Sigmoid colon (tissue), 7 donors: Measurements from ENCODE around the gene BCAS4. TPM values are rescaled to one million over a fixed set of nuclear protein-coding genes. Genes with fewer than 3 reads are reported as not detected.

Experiments
- DNase-seq: peaks from one replicate; pipeline ENCODE4 v3.0.0-alpha.2; 2019
- H3K27ac ChIP-seq, 4 donors: fragments of 200-600 bp; sonication (generic); one replicate each; pipeline ENCODE4 v1.5.1; 2016 to 2019; ENCODE audit warnings: mild to moderate bottlenecking in 1 of 4
- H3K27me3 ChIP-seq, 3 donors: fragments of 200-600 bp; sonication (generic); one replicate each; pipeline ENCODE4 v1.5.1; 2019; ENCODE audit warnings: mild to moderate bottlenecking in 1 of 3
- H3K36me3 ChIP-seq, 4 donors: fragments of 200-600 bp; sonication (generic); one replicate each; pipeline ENCODE4 v1.5.1; 2016 to 2019
- H3K4me1 ChIP-seq, 4 donors: fragments of 200-600 bp; sonication (generic); one replicate each; pipeline ENCODE4 v1.5.1; 2017 to 2019
- H3K4me3 ChIP-seq, 4 donors: fragments of 200-600 bp; sonication (generic); one replicate each; pipeline ENCODE4 v1.5.1; 2017 to 2019; ENCODE audit warnings: mild to moderate bottlenecking in 2 of 4, moderate library complexity in 1 of 4
- H3K9me3 ChIP-seq, 4 donors: fragments of 200-600 bp in 3 of 4; sonication (generic) in 3 of 4; one replicate each; pipeline versions ENCODE4 v1.5.1 to v1.6.1; 2013 to 2019
- EP300 ChIP-seq, 4 donors: sonication (generic); formaldehyde crosslinking; IDR thresholded peaks; one replicate each; pipeline ENCODE4 v1.6.1; 2017; ENCODE audit warnings: antibody characterized with exemption in 4 of 4
- POLR2A ChIP-seq, 2 donors: fragments of 450-650 bp; IDR thresholded peaks; one replicate each; pipeline ENCODE4 v1.6.1; 2016; ENCODE audit warnings: antibody characterized with exemption in 2 of 2, mild to moderate bottlenecking in 2 of 2, moderate library complexity in 2 of 2
- POLR2AphosphoS5 ChIP-seq, 4 donors: sonication (generic); formaldehyde crosslinking; IDR thresholded peaks; one replicate each; pipeline ENCODE4 v1.6.1; 2017; ENCODE audit warnings: antibody characterized with exemption in 4 of 4
- WGBS, 2 donors: extraction: QIAGEN DNeasy Blood & Tissue Kit; methylation state at CpG; one replicate each; pipeline ENCODE4 v1.1.7; 2013; 5-methylcytosine and 5-hydroxymethylcytosine counted together
- intact Hi-C: fragments of 100-400 bp; cut with DNase I; formaldehyde crosslinking; loops from one replicate; pipeline ENCODE4 v1.15.1; 2023
- polyA plus RNA-seq, 3 donors: library from polyadenylated mRNA; stranded (reverse); fragments of 200-250 nt; gene quantifications; one replicate each; pipeline ENCODE4 v1.2.3, GENCODE V29; 2013
- total RNA-seq, 4 donors: library from RNA; depleted of rRNA; stranded (reverse); fragments of >200 nt; gene quantifications; one replicate each; pipeline ENCODE4 v1.1.0, GENCODE V29; 2016
- TF ChIP-seq, protein P1 (sequence below), 4 experiments: fragments of 450-650 bp in 3 of 4; fragments of 200-600 bp in 1 of 4; IDR thresholded peaks; one replicate each; pipeline ENCODE4 v1.5.1; 2016 to 2019; ENCODE audit warnings: antibody characterized with exemption in 4 of 4, mild to moderate bottlenecking in 3 of 4, moderate library complexity in 2 of 4
- donor health status: healthy with polysubstance abuse.
- donor health status: Bipolar disorder and iron deficiency.
- donor health status: healthy.

BCAS4 gene
- total and polyA plus RNA-seq, 7 donors: 0.46 to 10.1 (median 3.5) TPM

DNA sequence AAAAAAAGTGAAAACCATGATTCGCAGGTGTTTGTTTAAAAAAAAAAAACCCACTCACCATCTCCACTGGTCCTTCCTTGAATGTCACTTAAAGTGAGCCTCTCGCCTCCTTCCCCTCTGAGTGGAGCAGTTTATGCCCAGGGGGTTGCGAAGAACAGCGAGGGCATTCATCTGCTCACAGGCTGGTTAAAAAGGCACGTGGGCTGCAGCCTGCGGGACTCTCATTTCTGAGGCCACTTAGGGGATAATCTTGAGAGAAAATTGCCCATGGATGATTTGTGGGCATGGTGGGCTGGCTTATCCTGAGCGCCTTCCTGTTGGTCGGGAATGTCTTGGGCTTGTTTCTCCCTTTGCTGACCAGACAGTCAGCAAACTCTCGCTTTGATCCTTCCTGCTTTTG, 18.9 kb downstream of the BCAS4 start:
- 70 to 91% methylated on average over 9 of the region's 9 CpGs for WGBS, 2 donors
- intact Hi-C loops: no loop called here
- H3K36me3 ChIP-seq: no peaks in the 10 kb centered on the region

DNA sequence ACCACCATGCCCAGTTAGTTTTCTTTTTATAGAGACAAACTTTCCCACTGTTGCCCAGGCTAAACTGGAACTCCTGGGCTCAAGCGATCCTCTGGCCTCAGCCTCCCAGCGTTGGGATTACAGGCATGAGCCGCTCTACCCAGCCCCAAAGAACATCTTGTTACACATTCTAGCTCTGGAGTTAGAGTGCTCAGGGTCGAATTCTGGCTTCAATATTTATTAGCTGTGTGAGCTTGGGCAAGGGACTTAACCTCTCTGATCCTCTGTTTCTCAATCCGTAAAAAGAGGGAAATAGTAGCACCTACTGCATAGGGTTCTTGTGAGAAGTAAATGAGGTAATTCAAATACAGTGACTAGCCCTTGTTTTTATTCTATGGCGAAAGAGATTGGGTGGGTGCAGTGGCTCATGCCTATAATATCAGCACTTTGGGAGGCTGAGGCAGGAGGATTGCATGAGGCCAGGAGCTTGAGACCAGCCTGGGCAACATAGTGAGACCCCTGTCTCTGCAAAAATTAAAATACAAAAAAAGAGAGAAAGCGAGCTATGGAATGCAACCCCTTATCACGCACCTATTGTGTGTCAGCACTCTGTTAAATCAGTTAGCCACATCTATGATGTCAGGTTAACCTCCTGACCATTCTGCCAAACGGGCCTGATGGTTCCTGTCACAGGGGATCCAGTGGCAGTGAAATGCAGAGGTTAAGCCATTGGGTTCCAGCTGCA, 19.7 kb downstream of the BCAS4 start:
- intact Hi-C loops: no loop called here
- Histone ChIP-seq H3K27me3 (no peaks in the 10 kb centered on the region), H3K27ac (no peak overlapping the region), H3K36me3 (no peaks in the 10 kb centered on the region), H3K9me3 (no peaks in the 10 kb centered on the region), H3K4me3 (no peak overlapping the region), H3K4me1 (peaks cover 0 to 12% (median 7%) of the 10 kb centered on the region in 4 donors)
- no peak for DNase-seq
- WGBS, 2 donors: 85 to 86% methylated on average over 9 of the region's 9 CpGs
- TF ChIP-seq, protein P1, sequence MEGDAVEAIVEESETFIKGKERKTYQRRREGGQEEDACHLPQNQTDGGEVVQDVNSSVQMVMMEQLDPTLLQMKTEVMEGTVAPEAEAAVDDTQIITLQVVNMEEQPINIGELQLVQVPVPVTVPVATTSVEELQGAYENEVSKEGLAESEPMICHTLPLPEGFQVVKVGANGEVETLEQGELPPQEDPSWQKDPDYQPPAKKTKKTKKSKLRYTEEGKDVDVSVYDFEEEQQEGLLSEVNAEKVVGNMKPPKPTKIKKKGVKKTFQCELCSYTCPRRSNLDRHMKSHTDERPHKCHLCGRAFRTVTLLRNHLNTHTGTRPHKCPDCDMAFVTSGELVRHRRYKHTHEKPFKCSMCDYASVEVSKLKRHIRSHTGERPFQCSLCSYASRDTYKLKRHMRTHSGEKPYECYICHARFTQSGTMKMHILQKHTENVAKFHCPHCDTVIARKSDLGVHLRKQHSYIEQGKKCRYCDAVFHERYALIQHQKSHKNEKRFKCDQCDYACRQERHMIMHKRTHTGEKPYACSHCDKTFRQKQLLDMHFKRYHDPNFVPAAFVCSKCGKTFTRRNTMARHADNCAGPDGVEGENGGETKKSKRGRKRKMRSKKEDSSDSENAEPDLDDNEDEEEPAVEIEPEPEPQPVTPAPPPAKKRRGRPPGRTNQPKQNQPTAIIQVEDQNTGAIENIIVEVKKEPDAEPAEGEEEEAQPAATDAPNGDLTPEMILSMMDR (IDR thresholded peaks at IDR 0.05): no peak
- TF ChIP-seq POLR2A (IDR thresholded peaks at IDR 0.05) (no peak), POLR2AphosphoS5 (IDR thresholded peaks at IDR 0.05) (no peak), EP300 (IDR thresholded peaks at IDR 0.05) (no peak)

More for the DNA sequence above, 18.9 kb downstream of the BCAS4 start:
- Histone ChIP-seq H3K9me3 (no peaks in the 10 kb centered on the region), H3K4me3 (no peak overlapping the region), H3K4me1 (peaks cover 0 to 11% (median 7%) of the 10 kb centered on the region in 4 donors), H3K27me3 (no peaks in the 10 kb centered on the region), H3K27ac (no peak overlapping the region)
- TF ChIP-seq POLR2AphosphoS5 (IDR thresholded peaks at IDR 0.05): no peak
- no peak for TF ChIP-seq EP300 (IDR thresholded peaks at IDR 0.05)
- no peak for TF ChIP-seq POLR2A (IDR thresholded peaks at IDR 0.05)
- TF ChIP-seq, protein P1 (IDR thresholded peaks at IDR 0.05): no peak
- no peak for DNase-seq

DNA sequence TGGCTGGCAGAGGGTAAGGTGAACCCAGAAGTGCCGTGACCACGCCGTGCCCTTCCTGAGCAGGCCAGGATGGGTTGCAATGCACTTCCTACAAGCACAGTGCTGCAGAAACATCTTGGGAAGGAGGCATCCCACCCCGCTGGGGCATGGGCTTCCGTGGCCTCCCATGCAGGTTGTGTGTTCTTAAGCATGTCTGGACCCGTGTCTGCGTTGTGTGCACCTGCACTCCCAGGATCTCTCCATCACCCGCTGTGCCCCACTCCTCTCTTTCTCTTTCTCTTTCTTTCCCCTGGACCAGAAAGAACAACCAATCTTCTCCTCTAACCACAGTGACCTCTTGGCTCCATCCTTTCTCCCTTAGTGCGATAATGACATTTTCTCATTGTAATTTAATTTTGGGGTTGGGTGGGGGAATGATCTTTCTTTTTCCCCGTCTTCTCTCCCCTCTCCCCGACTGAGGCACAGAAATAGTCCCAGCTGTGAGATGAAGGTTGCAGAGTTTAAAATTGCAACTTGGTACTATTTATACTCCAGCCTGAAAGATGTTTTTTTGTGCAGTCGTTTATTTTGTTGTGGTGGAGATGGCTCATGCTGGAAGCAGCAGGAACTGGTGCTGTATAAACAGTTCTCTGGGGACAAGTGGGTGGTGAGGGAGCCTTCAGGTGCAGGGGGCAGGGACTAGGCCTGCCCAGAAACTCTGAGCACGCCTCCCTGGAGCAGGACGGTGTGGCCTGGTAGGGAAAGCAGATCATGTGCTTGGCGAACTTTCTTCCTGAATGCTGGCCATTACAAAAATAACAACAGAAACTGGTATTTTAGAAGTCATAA, 20.5 kb downstream of the BCAS4 start:
- H3K4me1 ChIP-seq: peaks cover 0 to 12% (median 7%) of the 10 kb centered on the region in 4 donors
- no peaks in the 10 kb centered on the region for H3K27me3 ChIP-seq
- intact Hi-C loops: no loop called here
- no peak overlapping the region for H3K4me3 ChIP-seq
- TF ChIP-seq POLR2A (IDR thresholded peaks at IDR 0.05) (no peak), POLR2AphosphoS5 (IDR thresholded peaks at IDR 0.05) (no peak), EP300 (IDR thresholded peaks at IDR 0.05) (no peak)
- TF ChIP-seq, protein P1 (IDR thresholded peaks at IDR 0.05): no peak
- peak overlapping the region in 1 of 4 donors; percentile 34 for H3K27ac ChIP-seq
- H3K9me3 ChIP-seq: no peaks in the 10 kb centered on the region
- WGBS, 2 donors: 48 to 77% methylated on average over 15 of the region's 15 CpGs
- DNase-seq: no peak
- H3K36me3 ChIP-seq: no peaks in the 10 kb centered on the region

DNA sequence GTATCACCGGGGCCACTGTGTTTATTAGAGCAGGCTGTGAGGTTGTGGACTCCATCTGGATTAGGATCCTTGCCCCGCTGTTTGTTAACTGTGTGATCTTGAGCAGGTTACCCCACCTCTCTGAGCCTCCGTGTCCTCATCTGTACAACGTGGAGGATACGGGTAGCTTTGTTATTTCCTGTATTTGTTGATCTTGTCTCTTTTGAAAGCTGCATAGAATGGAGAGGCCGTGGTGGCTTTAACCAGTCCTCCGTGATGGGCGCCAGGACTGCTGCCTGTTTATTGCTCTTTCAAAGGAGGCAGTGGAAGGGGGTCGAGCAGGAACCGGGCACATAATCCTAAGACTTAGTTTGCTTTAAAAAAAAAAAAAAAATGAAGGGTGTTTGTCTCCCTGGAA, 22.9 kb downstream of the BCAS4 start:
- TF ChIP-seq POLR2A (IDR thresholded peaks at IDR 0.05) (no peak), EP300 (IDR thresholded peaks at IDR 0.05) (no peak), POLR2AphosphoS5 (IDR thresholded peaks at IDR 0.05) (no peak)
- TF ChIP-seq, protein P1 (IDR thresholded peaks at IDR 0.05): no peak
- no peaks in the 10 kb centered on the region for H3K27me3 ChIP-seq
- DNase-seq: no peak
- H3K36me3 ChIP-seq: no peaks in the 10 kb centered on the region
- WGBS, 2 donors: 69 to 79% methylated on average over 10 of the region's 10 CpGs
- intact Hi-C loops: loop anchor here (2.0 kb wide), 1 partner anchor 113 kb away; the partner anchor contains the start of gene ADNP
- no peak overlapping the region for H3K4me3 ChIP-seq
- peaks cover 0 to 12% (median 7%) of the 10 kb centered on the region in 4 donors for H3K4me1 ChIP-seq
- peak overlapping the region in 3 of 4 donors; percentile 32 to 44 (median 32) for H3K27ac ChIP-seq
- no peaks in the 10 kb centered on the region for H3K9me3 ChIP-seq
